ENCODE results near the gene MTFP1. TPM values are rescaled to one million over a fixed set of nuclear protein-coding genes. Genes with fewer than 3 reads are reported as not detected.
"Not testable (repeated sequence)": the region's sequence is repeated elsewhere in the genome, so short reads cannot be mapped to it uniquely, and the experiment has no call there.

The MTFP1 gene
- total RNA-seq, 1 experiment from 2014 or later: 10.0 TPM

GRCh38 chr22:30426388-30427353, 1.1 kb downstream of the MTFP1 start:
- peak; percentile 67 for DNase-seq (ENCODE audit: low read depth)

GRCh38 chr22:30427871-30428270, 2.3 kb downstream of the MTFP1 start:
- DNase-seq (ENCODE audit: low read depth): no peak

GRCh38 chr22:30429887-30430286, 4.3 kb downstream of the MTFP1 start:
- DNase-seq (ENCODE audit: low read depth): no peak

GRCh38 chr22:30430933-30431332, 5.4 kb downstream of the MTFP1 start:
- DNase-seq (ENCODE audit: low read depth): no peak

- no peak for DNase-seq (ENCODE audit: low read depth)
Observed at GRCh38 chr22:30432096-30432495, 6.5 kb downstream of the MTFP1 start.

GRCh38 chr22:30432520-30432919, 7.0 kb downstream of the MTFP1 start:
- DNase-seq (ENCODE audit: low read depth): no peak

DNA sequence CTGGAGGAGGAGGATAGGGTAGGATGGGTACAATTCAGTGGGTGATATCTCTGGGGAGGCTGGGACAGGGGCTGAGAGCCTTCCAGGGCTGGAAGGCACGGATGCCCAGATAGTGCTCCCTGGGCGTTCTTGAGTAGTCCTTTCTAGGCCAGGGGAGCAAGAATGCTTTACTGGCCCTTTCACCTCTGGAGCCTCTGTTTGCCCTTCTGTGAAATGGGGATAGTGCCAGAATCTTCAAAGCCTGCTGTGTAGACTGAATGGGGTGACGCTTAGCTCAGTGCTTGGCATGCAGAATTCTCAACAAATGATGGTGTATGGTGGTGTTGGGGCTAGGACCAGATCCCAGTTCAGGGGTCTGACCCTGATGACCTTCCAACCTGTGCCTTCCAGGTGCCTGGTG, 7.7 kb downstream of the MTFP1 start:
- DNase-seq (ENCODE audit: low read depth): no peak

DNA sequence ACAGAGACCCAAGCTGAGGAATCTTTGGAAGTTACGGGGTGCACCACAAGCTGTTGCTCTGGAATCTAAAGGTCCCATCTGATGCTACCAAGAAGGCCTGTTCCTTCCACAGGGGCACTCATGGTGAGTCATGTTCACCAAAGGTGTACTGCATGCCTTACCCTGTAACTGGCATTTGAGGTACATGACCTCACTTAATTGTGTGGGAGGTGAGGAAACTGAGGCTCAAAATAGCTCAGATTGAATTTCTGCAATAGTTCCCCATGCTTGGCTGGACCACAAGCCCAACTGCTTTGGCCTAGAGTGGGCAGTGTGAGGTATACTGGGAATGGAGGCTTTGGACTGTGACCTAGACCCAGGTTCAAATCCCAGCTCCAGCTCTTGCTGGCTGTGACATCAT, 8.2 kb downstream of the MTFP1 start:
- no peak for DNase-seq (ENCODE audit: low read depth)

- no peak for DNase-seq (ENCODE audit: low read depth)
Observed at GRCh38 chr22:30434843-30435242, 9.3 kb downstream of the MTFP1 start.

- no peak for DNase-seq (ENCODE audit: low read depth)
Observed at GRCh38 chr22:30435674-30436126, 10.1 kb downstream of the MTFP1 start.

DNA sequence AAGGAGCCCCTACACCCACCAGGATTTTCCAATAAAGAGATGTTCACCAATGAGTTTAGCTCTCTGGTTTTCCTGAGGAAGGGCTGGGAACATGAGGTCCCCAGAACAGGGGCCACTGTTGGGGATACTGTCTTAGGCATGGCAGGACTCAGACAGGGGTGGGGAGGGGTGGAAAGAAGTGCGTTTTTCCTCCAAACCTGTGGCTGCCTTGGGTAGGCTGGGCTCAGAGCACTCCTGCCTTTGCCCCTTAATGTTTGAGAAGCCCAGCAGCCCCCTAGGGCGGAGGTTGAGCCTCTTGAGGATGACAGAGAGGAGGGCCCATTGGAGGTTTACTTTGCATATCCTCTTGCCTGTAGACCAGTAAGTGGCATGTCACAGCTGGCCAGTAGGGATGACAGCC, 10.6 kb downstream of the MTFP1 start:
- DNase-seq (ENCODE audit: low read depth): no peak

GRCh38 chr22:30438559-30438958, 13.0 kb downstream of the MTFP1 start:
- no peak for DNase-seq (ENCODE audit: low read depth)

- no peak for DNase-seq (ENCODE audit: low read depth)
Observed at GRCh38 chr22:30439226-30439625, 13.7 kb downstream of the MTFP1 start.

DNA sequence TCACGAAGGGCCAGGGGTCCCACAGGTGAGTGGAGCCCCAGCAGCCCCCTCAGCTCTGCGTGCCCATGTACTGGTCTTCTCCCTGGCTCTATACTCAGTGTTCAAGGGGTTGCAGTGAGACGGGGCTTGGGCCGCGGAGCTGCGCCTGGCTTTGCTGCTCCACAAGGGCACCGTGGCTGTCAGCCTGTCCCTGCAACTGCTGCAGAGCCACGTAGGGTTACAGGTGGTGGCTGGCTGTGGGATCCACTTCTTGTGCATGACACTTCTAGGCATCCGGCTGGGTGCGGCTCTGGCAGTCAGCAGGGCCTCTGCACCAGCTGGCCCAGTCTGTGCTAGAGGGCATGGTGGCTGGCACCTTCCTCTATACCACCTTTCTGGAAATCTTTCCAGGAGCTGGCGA, 14.3 kb downstream of the MTFP1 start:
- DNase-seq (ENCODE audit: low read depth): no peak

DNA sequence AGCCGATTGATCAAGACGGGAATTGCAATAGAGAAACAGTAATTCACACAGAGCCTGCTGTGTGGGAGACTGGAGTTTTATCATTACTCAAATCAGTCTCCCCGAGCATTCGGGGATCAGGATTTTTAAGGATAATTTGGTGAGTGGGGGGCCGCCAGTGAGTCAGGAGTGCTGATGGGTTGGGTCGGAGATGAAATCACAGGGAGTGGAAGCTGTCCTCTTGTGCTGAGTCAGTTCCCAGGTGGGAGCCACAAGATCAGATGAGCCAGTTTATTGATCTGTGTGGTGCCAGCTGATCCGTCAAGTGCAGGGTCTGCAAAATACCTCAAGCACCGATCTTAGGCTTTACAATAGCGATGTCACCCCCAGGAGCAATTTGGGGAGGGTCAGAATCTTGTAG, 15.5 kb downstream of the MTFP1 start:
- no peak for DNase-seq (ENCODE audit: low read depth)

- DNase-seq (ENCODE audit: low read depth): peak; percentile 32
Observed at GRCh38 chr22:30444632-30445437, 19.3 kb downstream of the MTFP1 start.

DNA sequence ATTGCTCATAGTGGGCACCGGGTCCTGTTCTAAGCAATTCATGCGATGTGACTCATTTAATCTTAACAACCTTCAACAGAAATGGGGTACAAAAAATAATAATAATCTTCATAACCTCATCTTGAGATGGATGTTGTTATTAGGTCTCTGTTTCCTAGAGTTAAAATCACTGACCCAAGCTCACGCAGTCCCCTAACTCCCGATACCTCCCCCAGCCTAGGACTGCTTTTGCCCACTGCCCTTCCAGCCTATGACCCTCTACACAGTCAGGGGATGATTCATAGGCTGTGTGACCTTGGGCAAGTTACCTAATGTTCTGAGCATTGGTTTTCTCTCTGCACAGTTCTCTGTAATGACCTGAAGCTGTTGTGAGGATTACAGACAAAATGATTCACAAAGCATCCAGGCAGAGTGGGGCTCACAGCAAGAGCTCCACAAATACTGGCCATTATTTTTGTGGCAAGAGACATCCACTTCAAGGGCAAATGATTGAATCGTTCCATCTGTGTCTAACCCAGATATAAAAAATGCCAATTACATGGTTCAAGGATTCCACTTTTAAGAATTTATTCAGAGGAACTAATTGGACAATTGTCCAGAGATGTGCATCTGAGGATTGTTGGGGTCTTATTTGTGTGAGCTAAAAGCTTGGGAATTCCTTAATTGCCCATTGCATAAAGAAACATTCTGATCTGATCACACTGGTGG, 20.0 kb downstream of the MTFP1 start:
- DNase-seq (ENCODE audit: low read depth): peak; percentile 23

DNA sequence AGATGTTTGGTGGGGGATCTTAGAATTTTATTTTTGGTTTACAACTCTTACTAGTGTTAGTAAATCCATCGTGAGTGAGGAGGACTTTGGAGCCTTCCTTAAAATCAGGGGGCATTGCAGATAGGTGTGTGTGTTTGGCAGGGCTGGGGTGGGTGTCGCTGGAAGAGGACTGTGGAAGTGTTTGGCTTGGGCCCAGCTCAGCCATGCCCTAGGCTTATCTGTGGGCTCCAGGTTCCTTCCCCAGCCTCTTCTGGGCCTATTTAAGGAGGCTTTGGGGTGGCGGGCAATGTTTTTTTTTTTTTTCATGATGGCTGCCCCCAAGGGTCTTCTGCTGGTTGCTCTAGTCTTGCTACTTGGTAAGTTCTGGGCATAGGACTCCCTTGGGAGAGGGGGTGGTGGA, 22.1 kb downstream of the MTFP1 start:
- no peak for DNase-seq (ENCODE audit: low read depth)

DNA sequence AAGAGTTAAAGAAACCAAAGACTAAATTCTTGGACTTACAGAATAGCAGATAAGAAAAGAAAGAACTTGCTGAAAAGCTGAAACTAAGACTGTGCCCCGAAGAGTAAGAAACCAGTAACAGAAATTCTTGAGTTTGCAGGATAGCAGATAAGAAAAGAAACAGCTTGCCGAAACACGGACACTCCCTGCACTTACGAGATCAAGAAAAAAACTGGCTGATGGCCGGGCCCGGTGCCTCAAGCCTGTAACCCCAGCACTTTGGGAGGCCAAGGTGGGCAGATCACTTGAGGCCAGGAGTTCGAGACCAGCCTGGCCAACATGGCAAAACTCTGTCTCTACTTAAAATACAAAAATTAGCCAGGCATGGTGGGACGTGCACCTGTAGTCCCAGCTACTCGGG, 25.9 kb downstream of the MTFP1 start:
- DNase-seq (ENCODE audit: low read depth): not testable (repeated sequence)

GRCh38 chr22:30452861-30453260, 27.3 kb downstream of the MTFP1 start:
- no peak for DNase-seq (ENCODE audit: low read depth)

DNA sequence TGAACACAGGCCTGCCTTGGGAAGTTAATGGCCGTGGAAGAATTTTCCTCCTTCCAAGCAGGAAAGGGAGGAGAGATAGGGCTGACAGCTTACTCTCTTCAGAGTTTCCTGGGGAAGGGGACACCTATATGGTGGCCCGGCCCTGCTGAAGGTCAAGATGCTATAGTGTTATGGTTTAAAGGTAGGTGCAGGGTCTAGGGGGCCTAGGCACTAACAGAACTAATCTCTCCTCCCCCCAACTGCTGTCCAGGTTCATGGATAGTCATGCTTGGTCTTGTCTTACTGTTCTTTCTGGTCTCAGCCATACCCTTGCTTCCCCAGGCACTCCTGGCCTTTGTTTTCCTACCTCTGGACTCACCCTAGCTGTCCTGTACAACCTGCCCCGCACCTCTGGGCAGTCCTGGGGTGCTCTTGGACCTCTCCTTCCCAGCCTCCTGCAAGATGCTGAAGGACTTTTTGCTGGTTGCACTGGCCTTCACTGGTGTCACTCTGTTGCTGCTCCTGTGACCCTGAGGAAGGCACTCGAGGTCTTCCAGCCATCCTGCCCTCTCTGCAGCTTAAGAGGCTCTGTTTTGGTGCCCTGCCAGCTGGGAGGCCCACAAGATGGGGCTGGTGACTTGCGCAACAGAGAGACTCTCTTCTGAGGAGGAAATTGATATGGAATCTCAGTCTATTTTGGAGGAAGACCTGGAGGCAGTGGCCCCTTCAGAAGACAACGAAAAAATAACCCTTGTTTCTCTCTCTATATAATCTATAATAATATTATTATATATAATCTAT, 28.4 kb downstream of the MTFP1 start:
- peak; percentile 28 for DNase-seq (ENCODE audit: low read depth)

Measured in M059J (cell line).